ENCODE data around the gene TMEM178B.

Gene TMEM178B

DNA sequence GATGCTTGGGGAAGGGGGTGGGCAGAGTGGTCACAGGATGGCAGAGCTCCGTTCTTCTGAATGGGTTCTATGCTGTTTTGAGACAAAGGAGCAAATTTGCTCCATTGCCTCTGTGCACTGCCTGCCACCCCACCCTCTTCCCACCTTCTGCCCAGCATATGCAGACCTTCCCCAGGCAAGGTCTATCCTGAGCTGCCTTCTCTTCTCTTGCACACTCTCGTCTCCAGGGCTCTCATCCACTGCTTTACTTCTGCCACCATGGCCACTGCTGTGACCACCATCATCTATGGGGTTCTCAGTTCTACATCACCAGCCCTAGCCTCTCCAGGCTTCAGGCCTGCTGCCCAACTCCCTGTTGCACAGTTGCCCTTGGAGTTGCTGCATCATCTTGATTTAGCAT, 230.4 kb downstream of the TMEM178B start:
- Histone ChIP-seq H3K27me3 (ENCODE audit: insufficient read depth, low read depth) (no peaks in the 10 kb centered on the region), H3K9ac (no peak overlapping the region), H3K27ac (no peak overlapping the region), H3K4me2 (no peak overlapping the region), H3K4me3 (IDR thresholded peaks at IDR 0.05; ENCODE audit: insufficient read depth, low read depth, low read length) (no peak overlapping the region), H3K79me2 (ENCODE audit: insufficient read depth, low read depth) (no peaks in the 10 kb centered on the region), H4K20me1 (ENCODE audit: insufficient read depth) (no peaks in the 10 kb centered on the region), H2AFZ (ENCODE audit: low read depth) (no peak overlapping the region), H3K4me1 (ENCODE audit: low read depth, poor library complexity, severe bottlenecking) (no peaks in the 10 kb centered on the region), H3K36me3 (ENCODE audit: insufficient read depth) (no peaks in the 10 kb centered on the region)
- TF ChIP-seq, protein P1, sequence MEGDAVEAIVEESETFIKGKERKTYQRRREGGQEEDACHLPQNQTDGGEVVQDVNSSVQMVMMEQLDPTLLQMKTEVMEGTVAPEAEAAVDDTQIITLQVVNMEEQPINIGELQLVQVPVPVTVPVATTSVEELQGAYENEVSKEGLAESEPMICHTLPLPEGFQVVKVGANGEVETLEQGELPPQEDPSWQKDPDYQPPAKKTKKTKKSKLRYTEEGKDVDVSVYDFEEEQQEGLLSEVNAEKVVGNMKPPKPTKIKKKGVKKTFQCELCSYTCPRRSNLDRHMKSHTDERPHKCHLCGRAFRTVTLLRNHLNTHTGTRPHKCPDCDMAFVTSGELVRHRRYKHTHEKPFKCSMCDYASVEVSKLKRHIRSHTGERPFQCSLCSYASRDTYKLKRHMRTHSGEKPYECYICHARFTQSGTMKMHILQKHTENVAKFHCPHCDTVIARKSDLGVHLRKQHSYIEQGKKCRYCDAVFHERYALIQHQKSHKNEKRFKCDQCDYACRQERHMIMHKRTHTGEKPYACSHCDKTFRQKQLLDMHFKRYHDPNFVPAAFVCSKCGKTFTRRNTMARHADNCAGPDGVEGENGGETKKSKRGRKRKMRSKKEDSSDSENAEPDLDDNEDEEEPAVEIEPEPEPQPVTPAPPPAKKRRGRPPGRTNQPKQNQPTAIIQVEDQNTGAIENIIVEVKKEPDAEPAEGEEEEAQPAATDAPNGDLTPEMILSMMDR (conservative IDR thresholded peaks at IDR 0.05; ENCODE audit: low read depth, low read length): no peak

DNA sequence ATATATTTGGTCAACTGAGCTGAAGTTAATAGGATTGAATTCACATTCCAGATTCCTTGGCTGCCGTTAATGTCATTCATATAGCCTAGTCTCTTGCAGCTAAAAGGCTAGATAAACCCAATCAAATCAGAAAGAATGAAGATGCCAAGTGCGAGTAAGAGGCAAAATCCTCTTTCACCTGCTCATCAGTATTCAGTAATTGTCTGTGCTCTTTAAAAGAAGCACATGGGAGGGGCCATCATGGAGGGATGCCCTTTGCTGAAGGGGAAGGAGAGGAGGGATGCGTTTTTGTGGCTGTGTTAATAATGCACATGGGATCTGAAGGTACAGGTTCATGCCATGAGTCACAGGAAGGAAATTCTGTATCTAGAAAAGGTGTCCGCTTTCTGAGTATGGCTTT, 232.2 kb downstream of the TMEM178B start:
- TF ChIP-seq, protein P1 (conservative IDR thresholded peaks at IDR 0.05; ENCODE audit: low read depth, low read length): no peak

DNA sequence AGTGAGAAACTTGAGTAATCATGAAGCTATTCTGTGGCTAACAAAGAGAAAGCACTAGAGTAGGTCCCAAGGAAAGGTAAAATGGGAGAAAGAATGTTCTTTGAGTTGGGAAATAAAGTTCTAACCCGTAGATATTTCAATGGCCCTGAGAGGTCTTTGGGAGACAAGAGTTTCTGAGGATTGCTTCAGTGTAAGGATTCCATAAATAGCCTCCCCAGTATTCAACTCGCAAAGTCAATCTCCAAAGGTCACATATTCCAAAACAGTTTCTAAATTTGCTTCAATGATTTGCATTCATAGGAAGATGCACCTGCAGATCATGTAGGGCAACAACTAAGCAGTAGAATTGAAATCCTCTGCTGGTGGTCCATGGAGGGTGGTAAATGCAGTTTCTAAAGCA, 238.5 kb downstream of the TMEM178B start:
- no peaks in the 10 kb centered on the region for H3K4me1 ChIP-seq (ENCODE audit: low read depth, poor library complexity, severe bottlenecking)
- no peaks in the 10 kb centered on the region for H3K79me2 ChIP-seq (ENCODE audit: insufficient read depth, low read depth)
- no peak overlapping the region for H3K4me3 ChIP-seq (IDR thresholded peaks at IDR 0.05; ENCODE audit: insufficient read depth, low read depth, low read length)
- no peak overlapping the region for H3K27ac ChIP-seq
- no peak overlapping the region for H2AFZ ChIP-seq (ENCODE audit: low read depth)
- no peaks in the 10 kb centered on the region for H3K36me3 ChIP-seq (ENCODE audit: insufficient read depth)
- H3K9ac ChIP-seq: no peak overlapping the region
- no peaks in the 10 kb centered on the region for H4K20me1 ChIP-seq (ENCODE audit: insufficient read depth)
- TF ChIP-seq, protein P1 (conservative IDR thresholded peaks at IDR 0.05; ENCODE audit: low read depth, low read length): no peak
- no peak overlapping the region for H3K4me2 ChIP-seq
- no peaks in the 10 kb centered on the region for H3K27me3 ChIP-seq (ENCODE audit: insufficient read depth, low read depth)

More for the DNA sequence above, 232.2 kb downstream of the TMEM178B start:
- no peaks in the 10 kb centered on the region for H4K20me1 ChIP-seq (ENCODE audit: insufficient read depth)
- H3K79me2 ChIP-seq (ENCODE audit: insufficient read depth, low read depth): no peaks in the 10 kb centered on the region
- H2AFZ ChIP-seq (ENCODE audit: low read depth): no peak overlapping the region
- no peak overlapping the region for H3K27ac ChIP-seq
- no peak overlapping the region for H3K4me3 ChIP-seq (IDR thresholded peaks at IDR 0.05; ENCODE audit: insufficient read depth, low read depth, low read length)
- no peaks in the 10 kb centered on the region for H3K27me3 ChIP-seq (ENCODE audit: insufficient read depth, low read depth)
- H3K4me1 ChIP-seq (ENCODE audit: low read depth, poor library complexity, severe bottlenecking): no peaks in the 10 kb centered on the region
- no peak overlapping the region for H3K4me2 ChIP-seq
- H3K36me3 ChIP-seq (ENCODE audit: insufficient read depth): no peaks in the 10 kb centered on the region
- H3K9ac ChIP-seq: no peak overlapping the region

DNA sequence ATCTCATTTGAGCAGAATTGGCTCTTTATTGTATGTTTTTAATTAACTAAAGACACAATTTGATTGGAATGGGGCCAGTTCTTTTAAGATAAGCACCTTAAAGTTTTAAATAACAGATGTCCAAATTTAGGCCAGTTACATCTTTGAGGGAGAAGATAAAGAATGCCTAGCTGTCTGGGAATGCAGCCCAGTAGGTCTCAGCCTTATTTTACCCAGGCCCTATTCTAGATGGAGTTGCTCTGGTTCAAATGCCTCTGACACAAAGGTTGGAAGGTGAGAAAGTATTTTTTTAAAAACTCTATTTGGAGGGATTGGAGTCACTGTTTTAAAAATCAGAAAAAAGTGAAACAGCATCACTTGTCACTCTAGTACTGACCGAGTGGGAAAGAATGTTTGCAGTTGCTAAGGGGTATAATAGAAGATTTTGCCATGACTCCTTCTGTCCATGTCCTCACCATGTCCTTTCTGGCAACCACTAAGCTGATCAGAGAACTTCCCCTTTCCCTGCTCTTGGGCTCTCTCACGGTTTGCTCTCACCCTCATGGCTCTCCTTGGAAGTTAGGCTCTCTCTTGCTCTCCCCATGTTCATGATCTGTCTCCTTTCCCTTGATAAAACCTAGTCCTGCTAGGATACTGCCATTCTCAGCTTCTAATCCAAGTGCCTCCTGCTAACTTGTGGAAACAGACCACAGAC, 239.1 kb downstream of the TMEM178B start:
- Histone ChIP-seq H3K36me3 (ENCODE audit: insufficient read depth) (no peaks in the 10 kb centered on the region), H3K4me2 (no peak overlapping the region), H3K4me3 (IDR thresholded peaks at IDR 0.05; ENCODE audit: insufficient read depth, low read depth, low read length) (no peak overlapping the region), H2AFZ (ENCODE audit: low read depth) (no peak overlapping the region), H3K9ac (no peak overlapping the region), H3K4me1 (ENCODE audit: low read depth, poor library complexity, severe bottlenecking) (no peaks in the 10 kb centered on the region), H3K27ac (no peak overlapping the region), H3K79me2 (ENCODE audit: insufficient read depth, low read depth) (no peaks in the 10 kb centered on the region), H3K27me3 (ENCODE audit: insufficient read depth, low read depth) (no peaks in the 10 kb centered on the region), H4K20me1 (ENCODE audit: insufficient read depth) (no peaks in the 10 kb centered on the region)
- TF ChIP-seq, protein P1 (conservative IDR thresholded peaks at IDR 0.05; ENCODE audit: low read depth, low read length): no peak
